GM12878 (cell line): Measurements from ENCODE around the gene MAP4K4. TPM values are rescaled to one million over a fixed set of nuclear protein-coding genes. Genes with fewer than 3 reads are reported as not detected.

Experiments used
- ATAC-seq: fragments of 200-7000 bp; cut with Tn5 transposase; 3 replicates; pipeline ENCODE4 v1.9.1; 2020; ENCODE audit warnings: mild to moderate bottlenecking, moderate library complexity
- BruUV-seq: library from RNA; stranded (reverse); fragments of 400-500 nt; replicated peaks from 2 replicates; lab custom pipeline; 2021; lab: Mats Ljungman, UMichigan
- CTCF ChIA-PET: fragments of 300-600 bp; sonication (Branson Sonifier 250); formaldehyde crosslinking; extraction: SDS; loops from one replicate; lab custom pipeline; 2021; ENCODE audit warnings: inconsistent platforms; lab: Yijun Ruan, JAX
- POLR2A ChIA-PET: fragments of 350-600 bp; formaldehyde crosslinking; extraction: SDS; loops from one replicate; lab custom pipeline; 2021; ENCODE audit warnings: inconsistent platforms; lab: Charles Lee
- RAD21 ChIA-PET: fragments of 300-600 bp; sonication (Branson Sonifier 250); formaldehyde crosslinking; loops from one replicate; lab custom pipeline; 2023; ENCODE audit warnings: antibody characterized with exemption; ENCODE audit not compliant: unreplicated experiment; lab: Charles Lee
- SMC1A ChIA-PET: fragments of 300-600 bp; sonication (Branson Sonifier 250); formaldehyde crosslinking; loops from one replicate; lab custom pipeline; 2023; ENCODE audit not compliant: unreplicated experiment, uncharacterized antibody; lab: Charles Lee
- DNase-seq: peaks from one replicate; pipeline ENCODE4 v3.0.0-alpha.2; 2011; ENCODE audit warnings: low read depth, low spot score
- FAIRE-seq: peaks from 3 replicates; lab custom pipeline; 2011; peaks lifted over from hg19 to GRCh38; lab: Jason Lieb, UNC
- H2AFZ ChIP-seq: 2 replicates; pipeline ENCODE4 v1.6.0; 2011; ENCODE audit warnings: low read depth, low read length, control low read depth; ENCODE audit not compliant: control insufficient read depth
- H3K27ac ChIP-seq: 2 replicates; pipeline ENCODE4 v1.5.1; 2011; ENCODE audit warnings: control low read depth; ENCODE audit not compliant: control insufficient read depth, insufficient read depth
- H3K27me3 ChIP-seq, 2 experiments: replicated peaks in 1 of 2; 2 replicates each; pipeline versions ENCODE4 v1.6.0 to v1.6.1; 2011; ENCODE audit warnings: low read length in 1 of 2; ENCODE audit not compliant: control insufficient read depth in 2 of 2, insufficient read depth in 2 of 2
- H3K36me3 ChIP-seq, 2 experiments: 2 replicates each; pipeline ENCODE4 v1.5.1; 2011; ENCODE audit warnings: low read length in 1 of 2; ENCODE audit not compliant: control insufficient read depth in 2 of 2, insufficient read depth in 2 of 2
- H3K4me1 ChIP-seq: 2 replicates; pipeline ENCODE4 v1.6.1; 2011; ENCODE audit warnings: mild to moderate bottlenecking, low read length, moderate library complexity, mixed read lengths; ENCODE audit not compliant: control insufficient read depth, insufficient read depth
- H3K4me2 ChIP-seq: 2 replicates; pipeline ENCODE4 v1.6.0; 2011; ENCODE audit warnings: control low read depth; ENCODE audit not compliant: control insufficient read depth, insufficient read depth
- H3K4me3 ChIP-seq: fragments of 200-600 bp; sonication (generic); 2 replicates; pipeline ENCODE4 v1.5.1; 2016
- H3K79me2 ChIP-seq: 2 replicates; pipeline ENCODE4 v1.6.0; 2011; ENCODE audit warnings: low read length; ENCODE audit not compliant: control insufficient read depth, insufficient read depth
- H3K9ac ChIP-seq: 2 replicates; pipeline ENCODE4 v1.8.0; 2011; ENCODE audit warnings: low read length, control low read depth, mixed read lengths; ENCODE audit not compliant: control insufficient read depth, insufficient read depth
- H3K9me3 ChIP-seq: replicated peaks from 3 replicates; pipeline ENCODE4 v1.5.1; 2011; ENCODE audit warnings: mild to moderate bottlenecking, low read length; ENCODE audit not compliant: control insufficient read depth, insufficient read depth
- H4K20me1 ChIP-seq: 2 replicates; pipeline ENCODE4 v1.6.0; 2011; ENCODE audit not compliant: control insufficient read depth, insufficient read depth
- FOS ChIP-seq: IDR thresholded peaks from 3 replicates; pipeline ENCODE4 v1.6.1; 2011; ENCODE audit warnings: borderline replicate concordance; ENCODE audit not compliant: insufficient read length; ENCODE audit errors: extremely low read depth
- MTA2 ChIP-seq: fragments of 450-650 bp; IDR thresholded peaks from 2 replicates; pipeline ENCODE4 v1.6.1; 2016; ENCODE audit warnings: low read depth, mild to moderate bottlenecking, moderate library complexity
- TCF12 ChIP-seq: IDR thresholded peaks from 2 replicates; pipeline ENCODE4 v1.6.1; 2011; ENCODE audit warnings: low read depth, mild to moderate bottlenecking, low read length
- WGBS: methylation state at CpG from one replicate; pipeline ENCODE4 v1.1.6; 2016; ENCODE audit warnings: low lambda C conversion rate; ENCODE audit not compliant: insufficient replicate concordance, insufficient coverage; ENCODE audit errors: missing lambda C conversion rate; 5-methylcytosine and 5-hydroxymethylcytosine counted together
- in situ Hi-C: fragments of 300-500 bp; cut with MboI; formaldehyde crosslinking; loops from 9 replicates; pipeline ENCODE4 v1.14.3; 2018; ENCODE audit warnings: mixed read lengths
- intact Hi-C: fragments of 100-400 bp; cut with micrococcal nuclease; formaldehyde crosslinking; loops from one replicate; pipeline ENCODE4 v1.14.2; 2022; ENCODE audit not compliant: unreplicated experiment
- polyA plus RNA-seq, 11 experiments: library from polyadenylated mRNA; depleted of rRNA in 4 of 11; unstranded in 6 of 11; stranded (reverse) in 5 of 11; fragments of >200 nt; fragmentation: Nextera tagmentation in 4 of 11; fragmentation: Illumina TruSeq in 1 of 11; extraction: Ambion mirVana in 4 of 11; extraction: Trizol in 1 of 11; gene quantifications; 1 replicate in 1 of 11; 2 replicates in 10 of 11; pipeline versions ENCODE4 v1.2.1 to v1.2.3, GENCODE V29; 2011 to 2016; ENCODE audit warnings: inconsistent platforms in 2 of 11, missing spikeins in 2 of 11, low read depth in 1 of 11
- total RNA-seq, 4 experiments: library from RNA; depleted of rRNA in 3 of 4; stranded (reverse); fragments of >200 nt in 3 of 4; fragmentation: Illumina TruSeq in 1 of 4; extraction: Trizol in 1 of 4; gene quantifications; 2 replicates each; pipeline versions ENCODE4 v1.2.1 to v1.2.3, GENCODE V29; 2013 to 2021
- TF ChIP-seq, protein P1 (sequence below): fragments of 450-650 bp; IDR thresholded peaks from 2 replicates; pipeline ENCODE4 v1.6.1; 2017; ENCODE audit warnings: mild to moderate bottlenecking, low read depth, inconsistent platforms; ENCODE audit not compliant: poor library complexity, severe bottlenecking
- TF ChIP-seq, protein P2 (sequence below): IDR thresholded peaks from 2 replicates; pipeline ENCODE4 v1.6.1; 2011; ENCODE audit warnings: low read depth, low read length, improper control_type of control experiment, borderline replicate concordance

Gene MAP4K4
- total and polyA plus RNA-seq, 10 of the 15 experiments (the other 5 are each of a cell fraction or from before 2014, with no cell fraction given), result 1.9 to 50.4 (median 9.7) TPM

DNA sequence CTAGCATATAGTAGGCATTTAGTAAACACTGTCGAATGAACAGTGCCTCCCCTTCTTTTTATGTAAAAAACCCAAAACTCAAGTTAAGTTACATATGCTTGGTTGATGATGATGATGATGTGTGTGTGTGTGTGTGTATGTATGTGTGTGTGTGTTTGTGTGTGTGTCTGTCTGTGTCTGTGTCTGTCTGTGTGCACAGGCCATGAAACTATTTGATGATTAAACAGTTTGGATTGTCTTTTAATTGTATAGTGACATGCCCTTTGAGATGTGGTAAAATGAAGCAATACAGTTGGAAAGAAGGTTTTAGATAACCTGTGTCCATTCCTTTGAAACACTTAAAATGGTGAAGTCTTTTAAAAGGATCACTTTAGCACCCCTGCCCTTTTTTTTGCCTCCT, 105.6 kb downstream of the MAP4K4 start:
- POLR2A ChIA-PET, result no interaction called here
- RAD21 ChIA-PET, result interaction anchor here (1.0 kb wide), 1 partner anchor 33 kb away, joined by 3 read pairs; no protein-coding TSS in a partner anchor
- Histone ChIP-seq H3K9me3 (no peaks in the 10 kb centered on the region), H3K27ac (no peak overlapping the region), H4K20me1 (no peaks in the 10 kb centered on the region), H2AFZ (no peak overlapping the region), H3K4me1 (0 out of 2 replicates have a peak, but pooled peaks cover 2% of the 10 kb centered on the region), H3K4me2 (no peak overlapping the region), H3K27me3 (no peaks in the 10 kb centered on the region), H3K79me2 (no peaks in the 10 kb centered on the region), H3K36me3 (no peaks in the 10 kb centered on the region), H3K9ac (no peak overlapping the region), H3K4me3 (no peak overlapping the region)
- in situ Hi-C loops (no loop called here), intact Hi-C loops (loop anchor here (2.0 kb wide), 1 partner anchor 20 kb away; no protein-coding TSS in a partner anchor)
- no peak for ATAC-seq
- TF ChIP-seq FOS (no peak), MTA2 (no peak), TCF12 (no peak)
- TF ChIP-seq, protein P1, sequence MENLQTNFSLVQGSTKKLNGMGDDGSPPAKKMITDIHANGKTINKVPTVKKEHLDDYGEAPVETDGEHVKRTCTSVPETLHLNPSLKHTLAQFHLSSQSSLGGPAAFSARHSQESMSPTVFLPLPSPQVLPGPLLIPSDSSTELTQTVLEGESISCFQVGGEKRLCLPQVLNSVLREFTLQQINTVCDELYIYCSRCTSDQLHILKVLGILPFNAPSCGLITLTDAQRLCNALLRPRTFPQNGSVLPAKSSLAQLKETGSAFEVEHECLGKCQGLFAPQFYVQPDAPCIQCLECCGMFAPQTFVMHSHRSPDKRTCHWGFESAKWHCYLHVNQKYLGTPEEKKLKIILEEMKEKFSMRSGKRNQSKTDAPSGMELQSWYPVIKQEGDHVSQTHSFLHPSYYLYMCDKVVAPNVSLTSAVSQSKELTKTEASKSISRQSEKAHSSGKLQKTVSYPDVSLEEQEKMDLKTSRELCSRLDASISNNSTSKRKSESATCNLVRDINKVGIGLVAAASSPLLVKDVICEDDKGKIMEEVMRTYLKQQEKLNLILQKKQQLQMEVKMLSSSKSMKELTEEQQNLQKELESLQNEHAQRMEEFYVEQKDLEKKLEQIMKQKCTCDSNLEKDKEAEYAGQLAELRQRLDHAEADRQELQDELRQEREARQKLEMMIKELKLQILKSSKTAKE, result no peak
- TF ChIP-seq, protein P2, sequence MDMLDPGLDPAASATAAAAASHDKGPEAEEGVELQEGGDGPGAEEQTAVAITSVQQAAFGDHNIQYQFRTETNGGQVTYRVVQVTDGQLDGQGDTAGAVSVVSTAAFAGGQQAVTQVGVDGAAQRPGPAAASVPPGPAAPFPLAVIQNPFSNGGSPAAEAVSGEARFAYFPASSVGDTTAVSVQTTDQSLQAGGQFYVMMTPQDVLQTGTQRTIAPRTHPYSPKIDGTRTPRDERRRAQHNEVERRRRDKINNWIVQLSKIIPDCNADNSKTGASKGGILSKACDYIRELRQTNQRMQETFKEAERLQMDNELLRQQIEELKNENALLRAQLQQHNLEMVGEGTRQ, result no peak
- no peak for DNase-seq
- no TSS peak for BruUV-seq
- CTCF ChIA-PET, result interaction anchor here (1.0 kb wide), 1 partner anchor 20 kb away, joined by 3 read pairs; no protein-coding TSS in a partner anchor
- SMC1A ChIA-PET, result no interaction called here
- no peak for FAIRE-seq
- WGBS, result 44% methylated on average over 1 of the region's 1 CpG
